IPS-18a (cell line): ENCODE data around the gene CCNL2.
"Not testable (repeated sequence)": the region's sequence is repeated elsewhere in the genome, so short reads cannot be mapped to it uniquely, and the experiment has no call there.

Experiments used
- H3K27ac ChIP-seq: one replicate; pipeline ENCODE4 v1.5.1; 2013; ENCODE audit warnings: low read length
- H3K27me3 ChIP-seq: one replicate; pipeline ENCODE4 v1.6.1; 2013; ENCODE audit warnings: mild to moderate bottlenecking, low read length; ENCODE audit not compliant: control insufficient read depth, insufficient read depth
- H3K36me3 ChIP-seq: one replicate; pipeline ENCODE4 v1.6.1; 2013; ENCODE audit warnings: low read depth, low read length; ENCODE audit not compliant: control insufficient read depth
- H3K4me1 ChIP-seq: one replicate; pipeline ENCODE4 v1.6.1; 2013; ENCODE audit warnings: low read depth, low read length; ENCODE audit not compliant: control insufficient read depth
- H3K4me3 ChIP-seq: one replicate; pipeline ENCODE4 v1.5.1; 2013; ENCODE audit warnings: low read length
- H3K9ac ChIP-seq: one replicate; pipeline ENCODE4 v1.6.1; 2013; ENCODE audit warnings: mild to moderate bottlenecking, low read length, moderate library complexity
- H3K9me3 ChIP-seq: one replicate; pipeline ENCODE4 v1.6.1; 2013; ENCODE audit warnings: low read depth, low read length; ENCODE audit not compliant: control insufficient read depth

Gene CCNL2

DNA sequence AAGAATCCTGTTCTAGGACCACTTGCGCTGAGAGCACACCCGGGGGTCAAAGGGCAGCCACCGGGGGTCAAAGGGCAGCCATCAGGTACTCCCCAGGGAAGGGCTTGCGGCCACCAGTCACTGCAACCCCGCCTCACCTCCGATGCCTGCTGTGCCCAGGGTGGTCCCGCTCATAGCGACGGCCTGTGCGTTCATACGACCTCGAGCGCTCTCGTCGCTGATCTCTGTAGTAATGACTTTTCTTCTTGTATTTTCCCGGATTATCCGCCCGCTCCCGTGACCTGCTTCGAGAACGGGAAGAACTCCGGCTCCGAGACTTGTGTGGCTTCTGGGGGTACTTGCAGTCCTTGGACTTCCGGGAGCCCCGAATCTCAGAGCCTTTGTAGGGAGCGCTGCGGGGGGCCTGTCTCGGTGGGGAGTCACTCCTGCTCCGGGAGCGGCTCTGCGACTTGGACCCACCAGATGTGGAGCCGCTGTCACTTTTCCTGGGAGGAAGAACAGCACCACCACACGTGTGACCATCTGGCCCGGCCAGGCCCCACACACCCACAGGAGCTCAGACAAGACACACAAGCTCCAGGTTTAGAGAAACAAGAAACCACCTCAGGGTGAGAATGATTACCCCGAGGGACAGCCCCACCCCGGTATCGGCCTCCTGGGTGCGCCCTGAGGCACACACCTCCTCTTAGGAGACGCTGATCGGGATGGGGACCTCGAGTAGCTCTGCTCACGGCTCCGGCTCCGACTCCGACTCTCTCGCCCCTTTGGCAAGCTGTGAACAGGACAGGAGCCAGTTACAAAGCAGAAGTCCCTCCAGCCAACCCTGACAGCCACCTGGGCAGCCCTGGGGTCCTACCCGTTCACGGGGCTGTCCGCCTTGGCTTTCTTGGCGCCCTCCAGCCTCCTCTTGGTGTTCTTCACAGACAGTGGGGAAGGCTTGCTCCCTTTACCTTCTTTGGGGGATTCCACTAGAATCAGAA lies 11.7 kb downstream of the CCNL2 start:
- no peak overlapping the region for H3K9ac ChIP-seq
- H3K36me3 ChIP-seq, result peaks cover 66% of the 10 kb centered on the region
- no peaks in the 10 kb centered on the region for H3K4me1 ChIP-seq
- no peak overlapping the region for H3K4me3 ChIP-seq
- H3K27ac ChIP-seq, result no peak overlapping the region
- H3K27me3 ChIP-seq, result no peaks in the 10 kb centered on the region
- H3K9me3 ChIP-seq, result no peaks in the 10 kb centered on the region

DNA sequence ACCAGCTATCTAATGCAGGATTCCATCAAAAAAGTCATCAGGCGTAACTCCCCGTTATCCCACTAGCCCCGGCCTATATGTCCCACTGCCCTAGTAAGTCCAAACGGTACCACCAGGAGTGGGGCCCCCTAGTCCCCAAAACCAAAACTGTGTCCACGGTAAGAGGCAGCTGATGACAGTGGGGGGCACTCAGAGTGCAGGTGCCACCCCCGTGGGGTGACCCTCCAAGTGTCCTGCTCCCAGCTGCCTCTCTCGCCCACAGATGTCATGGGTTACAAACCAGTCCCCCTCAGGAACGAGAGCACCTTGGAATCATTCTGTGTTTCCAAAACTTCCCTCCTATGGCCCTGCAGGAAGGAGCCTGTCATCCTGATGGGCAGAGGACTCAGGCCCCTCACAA lies 13.2 kb downstream of the CCNL2 start:
- no peaks in the 10 kb centered on the region for H3K4me1 ChIP-seq

DNA sequence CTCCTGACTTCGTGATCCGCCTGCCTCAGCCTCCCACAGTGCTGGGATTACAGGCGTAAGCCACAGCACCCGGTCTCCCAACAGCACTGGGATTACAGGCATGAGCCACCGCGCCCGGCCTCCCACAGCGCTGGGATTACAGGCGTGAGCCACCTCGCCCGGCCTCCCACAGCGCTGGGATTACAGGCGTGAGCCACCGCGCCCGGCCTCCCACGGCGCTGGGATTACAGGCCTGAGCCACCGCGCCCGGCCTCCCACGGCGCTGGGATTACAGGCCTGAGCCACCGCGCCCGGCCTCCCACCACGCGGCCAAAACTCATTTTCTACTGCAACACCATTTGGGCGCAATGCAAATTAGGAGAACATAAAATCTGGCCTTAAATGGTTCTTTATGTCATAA lies 13.8 kb downstream of the CCNL2 start:
- H3K4me3 ChIP-seq, H3K9me3 ChIP-seq, H3K27me3 ChIP-seq, H3K27ac ChIP-seq, H3K4me1 ChIP-seq, H3K9ac ChIP-seq: not testable (repeated sequence)
- H3K36me3 ChIP-seq, result peaks cover 49% of the 10 kb centered on the region

More for the DNA sequence above, 13.2 kb downstream of the CCNL2 start:
- Histone ChIP-seq H3K27me3 (no peaks in the 10 kb centered on the region), H3K9ac (no peak overlapping the region), H3K4me3 (no peak overlapping the region), H3K27ac (no peak overlapping the region), H3K9me3 (no peaks in the 10 kb centered on the region), H3K36me3 (peaks cover 55% of the 10 kb centered on the region)

DNA sequence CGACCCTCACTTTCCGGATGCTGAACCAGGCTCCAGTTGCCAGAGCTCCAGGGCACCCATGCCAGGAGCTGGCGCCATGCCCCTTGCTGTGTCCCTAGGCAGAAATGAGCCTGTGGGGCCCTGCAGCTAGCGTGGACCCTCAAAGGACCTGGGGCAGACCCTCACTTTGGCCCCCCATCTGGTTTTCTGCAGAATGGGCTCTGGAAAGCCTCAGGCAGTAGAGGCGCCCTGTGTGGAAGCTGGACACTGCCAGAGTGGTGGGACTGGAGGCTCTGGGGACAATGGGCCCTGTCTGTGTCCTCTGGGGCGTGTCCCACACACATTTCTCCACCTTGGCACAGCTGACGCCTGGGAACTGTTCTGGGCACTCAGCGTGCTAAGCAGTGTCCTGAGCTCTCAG lies 17.8 kb downstream of the CCNL2 start:
- no peak overlapping the region for H3K9ac ChIP-seq
- H3K27ac ChIP-seq, result no peak overlapping the region
- no peaks in the 10 kb centered on the region for H3K4me1 ChIP-seq

GRCh38 chr1:1380860-1381259 lies 18.3 kb downstream of the CCNL2 start:
- Histone ChIP-seq H3K27me3 (no peaks in the 10 kb centered on the region), H3K9ac (no peak overlapping the region), H3K9me3 (no peaks in the 10 kb centered on the region), H3K36me3 (peaks cover 5% of the 10 kb centered on the region), H3K27ac (no peak overlapping the region), H3K4me3 (no peak overlapping the region), H3K4me1 (no peaks in the 10 kb centered on the region)

More for the DNA sequence above, 17.8 kb downstream of the CCNL2 start:
- Histone ChIP-seq H3K36me3 (peaks cover 10% of the 10 kb centered on the region), H3K4me3 (no peak overlapping the region), H3K9me3 (no peaks in the 10 kb centered on the region), H3K27me3 (no peaks in the 10 kb centered on the region)

DNA sequence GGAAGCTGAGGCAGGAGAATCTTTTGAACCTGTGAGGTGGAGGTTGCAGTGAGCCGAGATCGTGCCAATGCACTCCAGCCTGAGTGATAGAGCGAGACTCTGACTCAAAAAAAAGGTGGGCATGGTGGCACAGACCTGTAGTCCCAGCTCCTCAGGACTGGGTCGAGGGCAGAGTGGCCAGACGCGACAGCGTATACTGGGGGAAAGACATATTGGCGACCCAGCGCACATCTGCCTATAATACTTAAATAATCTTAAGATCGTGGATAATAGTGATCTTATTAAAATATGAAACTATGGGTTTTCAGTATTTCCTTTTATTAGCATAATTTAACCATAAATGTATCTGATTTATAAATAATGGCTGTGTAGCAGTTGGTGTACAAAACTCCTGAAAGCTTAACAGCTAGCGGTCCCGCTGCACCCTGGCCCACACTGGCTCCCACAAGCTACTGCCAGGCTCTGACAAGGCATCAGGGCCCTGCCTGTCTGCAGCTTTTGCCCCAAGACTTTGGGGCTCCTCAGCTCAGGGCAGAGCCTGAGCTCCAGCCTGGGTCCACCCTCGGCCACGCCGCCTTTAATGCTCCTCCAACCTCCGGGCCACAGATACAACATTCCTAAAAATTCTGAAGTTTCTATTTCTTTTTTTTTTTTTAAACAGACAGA lies 21.5 kb downstream of the CCNL2 start:
- Histone ChIP-seq H3K36me3 (peaks cover 4% of the 10 kb centered on the region), H3K9me3 (no peaks in the 10 kb centered on the region), H3K27me3 (no peaks in the 10 kb centered on the region), H3K9ac (no peak overlapping the region), H3K4me3 (no peak overlapping the region), H3K27ac (no peak overlapping the region), H3K4me1 (no peaks in the 10 kb centered on the region)

DNA sequence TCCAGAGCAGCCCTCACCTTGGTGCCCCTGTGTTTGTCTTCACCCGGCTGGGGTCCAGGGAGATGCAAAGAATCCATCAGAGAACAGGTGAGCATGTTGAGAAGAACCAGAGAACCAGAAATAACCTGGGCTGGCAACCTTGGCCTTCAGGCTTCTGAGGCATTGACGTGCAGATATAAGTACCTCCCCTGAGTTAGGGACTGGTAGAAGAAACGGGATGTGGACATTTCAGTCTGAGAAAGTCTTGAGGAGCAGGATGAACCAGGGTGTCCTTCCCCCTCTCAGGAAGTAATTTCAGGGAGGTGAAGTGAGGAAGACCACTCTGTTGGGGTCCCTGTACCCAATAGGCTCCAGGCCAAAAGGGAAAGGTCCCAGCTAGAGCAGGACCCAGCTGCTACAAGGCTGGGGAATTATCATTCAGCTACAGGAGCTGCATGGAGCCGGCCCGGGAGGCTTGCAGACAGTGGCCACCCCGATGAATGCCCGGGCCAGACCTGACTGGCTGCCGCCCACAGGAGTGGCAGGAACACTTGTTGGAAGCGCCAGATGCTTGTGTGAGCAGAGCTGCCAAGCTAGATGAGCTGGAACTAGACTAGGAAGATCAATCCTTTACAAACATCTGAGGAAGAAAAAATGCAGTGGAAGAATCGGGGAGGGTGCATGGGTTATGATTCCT lies 22.4 kb downstream of the CCNL2 start:
- H3K4me3 ChIP-seq, result no peak overlapping the region
- no peak overlapping the region for H3K27ac ChIP-seq
- H3K4me1 ChIP-seq, result no peaks in the 10 kb centered on the region
- H3K27me3 ChIP-seq, result no peaks in the 10 kb centered on the region
- H3K9ac ChIP-seq, result no peak overlapping the region
- peaks cover 3% of the 10 kb centered on the region for H3K36me3 ChIP-seq
- no peaks in the 10 kb centered on the region for H3K9me3 ChIP-seq

DNA sequence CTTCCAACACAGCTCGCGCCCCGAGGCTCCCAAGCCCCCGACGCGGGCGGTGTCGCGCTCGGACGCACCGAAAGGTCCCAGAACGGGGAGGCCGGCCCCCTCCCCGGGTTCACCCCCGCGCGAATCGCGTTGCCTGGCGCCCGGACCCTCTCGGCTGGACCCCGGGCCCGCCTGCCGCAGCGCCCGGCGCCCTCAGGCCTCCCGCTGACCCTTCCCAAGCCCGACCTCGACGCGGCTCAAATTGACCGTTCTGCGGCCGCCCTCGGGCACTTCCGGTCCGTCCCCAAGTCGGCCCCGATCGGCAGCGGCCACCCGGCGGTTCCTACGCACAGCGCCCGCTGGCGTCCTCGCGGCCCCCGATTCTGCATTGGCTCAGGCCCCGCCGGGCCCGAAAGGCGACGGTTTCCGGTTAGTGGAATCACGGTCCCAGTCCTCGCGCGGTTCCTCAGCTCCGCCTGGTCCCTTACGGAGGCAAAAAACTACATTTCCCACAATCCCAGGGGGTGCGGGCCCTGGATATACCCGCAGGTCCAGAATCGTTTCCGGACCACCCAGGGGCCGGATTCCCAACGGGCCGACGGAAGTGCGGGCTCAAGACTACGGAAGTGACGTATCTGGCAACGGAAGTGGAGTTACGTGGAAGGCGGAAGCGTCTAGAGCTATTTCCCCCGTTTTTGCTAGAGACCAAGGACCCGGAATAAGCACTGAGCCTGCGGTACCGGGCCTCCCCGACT lies 24.0 kb downstream of the CCNL2 start, which contains the start of gene AURKAIP1:
Gene AURKAIP1, minus strand, starts transcription at position 279 of the 734 bp plus-strand sequence. CDS start 451 bp downstream, outside the sequence.
- Histone ChIP-seq H3K9ac (peak within 1 kb of the TSS; percentile 88), H3K36me3 (no peaks in the 10 kb centered on the region), H3K4me3 (peak within 1 kb of the TSS; percentile 79), H3K27ac (peak within 1 kb of the TSS; percentile 53), H3K9me3 (no peaks in the 10 kb centered on the region), H3K27me3 (no peaks in the 10 kb centered on the region), H3K4me1 (no peaks in the 10 kb centered on the region)

DNA sequence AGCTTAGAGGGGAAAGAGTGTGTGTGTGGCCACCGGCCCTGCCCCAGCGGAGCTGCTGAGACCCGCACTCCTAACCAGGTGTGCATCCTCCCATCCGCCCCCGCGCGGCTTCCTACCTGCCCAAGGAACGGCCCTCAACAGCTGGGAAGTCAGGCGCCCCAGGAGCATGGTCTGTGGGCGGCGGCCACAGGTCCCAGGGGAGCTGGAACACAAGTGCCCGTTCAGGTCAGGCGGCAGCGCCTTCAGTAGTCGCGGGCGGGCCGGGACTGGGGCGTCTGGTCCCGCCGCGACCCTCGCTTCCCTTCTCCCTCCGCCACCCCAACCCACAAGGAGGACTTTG lies 24.6 kb downstream of the CCNL2 start:
- Histone ChIP-seq H3K4me1 (no peaks in the 10 kb centered on the region), H3K9me3 (no peaks in the 10 kb centered on the region)

GRCh38 chr1:1373815-1374588 lies 25.1 kb downstream of the CCNL2 start:
- H3K27me3 ChIP-seq, result no peaks in the 10 kb centered on the region

More for the DNA sequence above, 24.6 kb downstream of the CCNL2 start:
- no peaks in the 10 kb centered on the region for H3K36me3 ChIP-seq
- H3K4me3 ChIP-seq, result peak overlapping the region; percentile 79
- H3K9ac ChIP-seq, result peak overlapping the region; percentile 88
- no peak overlapping the region for H3K27ac ChIP-seq
- H3K27me3 ChIP-seq, result no peaks in the 10 kb centered on the region

More at GRCh38 chr1:1373815-1374588, 25.1 kb downstream of the CCNL2 start:
- Histone ChIP-seq H3K4me1 (no peaks in the 10 kb centered on the region), H3K9me3 (no peaks in the 10 kb centered on the region), H3K4me3 (peak overlapping the region; percentile 79), H3K27ac (no peak overlapping the region), H3K36me3 (no peaks in the 10 kb centered on the region), H3K9ac (peak overlapping the region; percentile 88)
